ENCODE measurements around the gene TDRD7.

Gene TDRD7

GRCh38 chr9:97518909-97519307 is 107.0 kb downstream of the TDRD7 start:
- no peak for DNase-seq (ENCODE audit: low read depth)
- no peak overlapping the region for H3K4me3 ChIP-seq (ENCODE audit: low read depth, low read length)
- TF ChIP-seq CTCF (conservative IDR thresholded peaks at IDR 0.05; ENCODE audit: low read depth, low read length), result no peak

- no peak for DNase-seq (ENCODE audit: low read depth)
- H3K4me3 ChIP-seq (ENCODE audit: low read depth, low read length), result no peak overlapping the region
- no peak for TF ChIP-seq CTCF (conservative IDR thresholded peaks at IDR 0.05; ENCODE audit: low read depth, low read length)
Measured at GRCh38 chr9:97519441-97519970, 107.6 kb downstream of the TDRD7 start.

GRCh38 chr9:97521576-97522333 is 109.9 kb downstream of the TDRD7 start:
- H3K4me3 ChIP-seq (ENCODE audit: low read depth, low read length), result no peak overlapping the region
- DNase-seq (ENCODE audit: low read depth), result no peak
- TF ChIP-seq CTCF (conservative IDR thresholded peaks at IDR 0.05; ENCODE audit: low read depth, low read length), result no peak

GRCh38 chr9:97524424-97524823 is 112.5 kb downstream of the TDRD7 start:
- no peak for TF ChIP-seq CTCF (conservative IDR thresholded peaks at IDR 0.05; ENCODE audit: low read depth, low read length)
- no peak overlapping the region for H3K4me3 ChIP-seq (ENCODE audit: low read depth, low read length)
- no peak for DNase-seq (ENCODE audit: low read depth)

- DNase-seq (ENCODE audit: low read depth), result no peak
- no peak for TF ChIP-seq CTCF (conservative IDR thresholded peaks at IDR 0.05; ENCODE audit: low read depth, low read length)
- H3K4me3 ChIP-seq (ENCODE audit: low read depth, low read length), result no peak overlapping the region
Measured at GRCh38 chr9:97525451-97525850, 113.6 kb downstream of the TDRD7 start.

- H3K4me3 ChIP-seq (ENCODE audit: low read depth, low read length), result no peak overlapping the region
- DNase-seq (ENCODE audit: low read depth), result no peak
- TF ChIP-seq CTCF (conservative IDR thresholded peaks at IDR 0.05; ENCODE audit: low read depth, low read length), result no peak
Measured at GRCh38 chr9:97526895-97527575, 115.1 kb downstream of the TDRD7 start.

Measured in choroid plexus epithelial cell (primary cell).